H9 (cell line): ENCODE measurements around the gene TOP1. TPM values are rescaled to one million over a fixed set of nuclear protein-coding genes. Genes with fewer than 3 reads are reported as not detected.

Source experiments
- DNase-seq: peaks from one replicate; pipeline ENCODE4 v3.0.0-alpha.2; 2017
- H2AFZ ChIP-seq: one replicate; pipeline ENCODE4 v1.6.1; 2013; ENCODE audit warnings: mild to moderate bottlenecking, low read length, control low read depth, moderate library complexity
- H2AK5ac ChIP-seq: 2 replicates; pipeline ENCODE4 v1.6.1; 2013; ENCODE audit warnings: low read length, control low read depth, mixed read lengths; ENCODE audit not compliant: insufficient read length
- H2BK120ac ChIP-seq: one replicate; pipeline ENCODE4 v1.6.1; 2013; ENCODE audit warnings: low read depth, mild to moderate bottlenecking, low read length, control low read depth, inconsistent platforms; ENCODE audit not compliant: poor library complexity, severe bottlenecking
- H2BK12ac ChIP-seq: 2 replicates; pipeline ENCODE4 v1.6.1; 2013; ENCODE audit warnings: low read length, control low read depth, mixed read lengths, low read depth; ENCODE audit not compliant: insufficient read length
- H2BK15ac ChIP-seq: 2 replicates; pipeline ENCODE4 v1.6.1; 2013; ENCODE audit warnings: low read depth, low read length, control low read depth
- H2BK20ac ChIP-seq: one replicate; pipeline ENCODE4 v1.6.1; 2013; ENCODE audit warnings: low read depth, mild to moderate bottlenecking, low read length, control low read depth, inconsistent platforms; ENCODE audit not compliant: poor library complexity, severe bottlenecking
- H2BK5ac ChIP-seq: 2 replicates; pipeline ENCODE4 v1.6.1; 2013; ENCODE audit warnings: low read length, control low read depth, mixed read lengths; ENCODE audit not compliant: insufficient read length
- H3K14ac ChIP-seq: 2 replicates; pipeline ENCODE4 v1.6.1; 2013; ENCODE audit warnings: low read length, control low read depth; ENCODE audit not compliant: insufficient read depth
- H3K18ac ChIP-seq: 2 replicates; pipeline ENCODE4 v1.6.1; 2013; ENCODE audit warnings: low read depth, mild to moderate bottlenecking, mixed read lengths, low read length, control low read depth; ENCODE audit not compliant: insufficient read length
- H3K23ac ChIP-seq: 2 replicates; pipeline ENCODE4 v1.6.1; 2013; ENCODE audit warnings: low read length, control low read depth, mixed read lengths, low read depth; ENCODE audit not compliant: insufficient read length
- H3K23me2 ChIP-seq: 2 replicates; pipeline ENCODE4 v1.6.1; 2013; ENCODE audit warnings: low read depth, mild to moderate bottlenecking, mixed read lengths, low read length, control low read depth; ENCODE audit not compliant: insufficient read length, poor library complexity, severe bottlenecking
- H3K27ac ChIP-seq: 2 replicates; pipeline ENCODE4 v1.5.1; 2013; ENCODE audit warnings: low read length, control low read depth, mixed read lengths, low read depth; ENCODE audit not compliant: insufficient read length
- H3K27me3 ChIP-seq: 2 replicates; pipeline ENCODE4 v1.6.1; 2013; ENCODE audit warnings: low read length, control low read depth, inconsistent platforms; ENCODE audit not compliant: insufficient read depth
- H3K4ac ChIP-seq: 2 replicates; pipeline ENCODE4 v1.6.1; 2013; ENCODE audit warnings: low read depth, mild to moderate bottlenecking, control low read depth, inconsistent platforms, low read length, moderate library complexity
- H3K4me1 ChIP-seq: 2 replicates; pipeline ENCODE4 v1.6.1; 2013; ENCODE audit warnings: low read length, control low read depth, inconsistent platforms; ENCODE audit not compliant: insufficient read depth
- H3K4me2 ChIP-seq: 2 replicates; pipeline ENCODE4 v1.6.1; 2013; ENCODE audit warnings: low read length, control low read depth, mixed read lengths; ENCODE audit not compliant: insufficient read length, insufficient read depth
- H3K56ac ChIP-seq: 2 replicates; pipeline ENCODE4 v1.6.1; 2013; ENCODE audit warnings: low read depth, mild to moderate bottlenecking, mixed read lengths, low read length, control low read depth; ENCODE audit not compliant: insufficient read length
- H3K79me1 ChIP-seq: 2 replicates; pipeline ENCODE4 v1.6.1; 2013; ENCODE audit warnings: low read depth, mild to moderate bottlenecking, moderate library complexity, low read length, control low read depth, inconsistent platforms; ENCODE audit not compliant: insufficient read depth, poor library complexity, severe bottlenecking
- H3K79me2 ChIP-seq: 2 replicates; pipeline ENCODE4 v1.6.1; 2013; ENCODE audit warnings: low read length, control low read depth, inconsistent platforms; ENCODE audit not compliant: insufficient read depth
- H3K9ac ChIP-seq: 2 replicates; pipeline ENCODE4 v1.6.1; 2013; ENCODE audit warnings: low read length, control low read depth, mixed read lengths; ENCODE audit not compliant: insufficient read length; ENCODE audit errors: extremely low read depth
- H3K9me3 ChIP-seq: one replicate; pipeline ENCODE4 v1.6.1; 2013; ENCODE audit warnings: low read depth, low read length, inconsistent platforms; ENCODE audit not compliant: control insufficient read depth
- H3T11ph ChIP-seq: one replicate; pipeline ENCODE4 v1.6.1; 2013; ENCODE audit warnings: mild to moderate bottlenecking, low read length, control low read depth, inconsistent platforms
- H4K20me1 ChIP-seq: one replicate; pipeline ENCODE4 v1.6.1; 2013; ENCODE audit not compliant: control insufficient read depth, insufficient read length, insufficient read depth
- H4K5ac ChIP-seq: 2 replicates; pipeline ENCODE4 v1.6.1; 2013; ENCODE audit warnings: low read depth, mild to moderate bottlenecking, mixed read lengths, low read length, control low read depth; ENCODE audit not compliant: insufficient read length
- H4K8ac ChIP-seq: replicated peaks from 2 replicates; pipeline ENCODE4 v1.6.1; 2013; ENCODE audit warnings: low read length, control low read depth, mixed read lengths, low read depth; ENCODE audit not compliant: insufficient read length
- H4K91ac ChIP-seq: 2 replicates; pipeline ENCODE4 v1.6.1; 2013; ENCODE audit warnings: low read depth, mild to moderate bottlenecking, moderate library complexity, mixed read lengths, low read length, control low read depth; ENCODE audit not compliant: insufficient read length
- H3K27ac Mint-ChIP-seq, 3 experiments: 2 replicates in 2 of 3; 3 replicates in 1 of 3; pipeline ENCODE4 v1.8.0; 2020 to 2021; ENCODE audit warnings: mixed read lengths in 3 of 3, mild to moderate bottlenecking in 1 of 3, moderate library complexity in 1 of 3
- H3K27me3 Mint-ChIP-seq: 2 replicates; pipeline ENCODE4 v1.8.0; 2021; ENCODE audit warnings: low read depth, mild to moderate bottlenecking, moderate library complexity, mixed read lengths
- H3K36me3 Mint-ChIP-seq, 3 experiments: 2 replicates in 2 of 3; 3 replicates in 1 of 3; pipeline ENCODE4 v1.8.0; 2020 to 2021; ENCODE audit warnings: low read depth in 3 of 3, mixed read lengths in 3 of 3; ENCODE audit not compliant: insufficient read depth in 1 of 3
- H3K4me1 Mint-ChIP-seq, 2 experiments: 2 replicates each; pipeline ENCODE4 v1.8.0; 2020; ENCODE audit warnings: mixed read lengths in 2 of 2
- H3K4me3 Mint-ChIP-seq, 2 experiments: 2 replicates in 1 of 2; 3 replicates in 1 of 2; pipeline ENCODE4 v1.8.0; 2020 to 2021; ENCODE audit warnings: mild to moderate bottlenecking in 2 of 2, mixed read lengths in 2 of 2, moderate library complexity in 1 of 2
- H3K9me3 Mint-ChIP-seq, 2 experiments: 2 replicates in 1 of 2; 3 replicates in 1 of 2; pipeline ENCODE4 v1.8.0; 2020; ENCODE audit warnings: mild to moderate bottlenecking in 2 of 2, mixed read lengths in 2 of 2, moderate library complexity in 1 of 2
- CTCF ChIP-seq: fragments of 200-600 bp; sonication (generic); conservative IDR thresholded peaks from 3 replicates; pipeline ENCODE4 v1.8.0; 2021; ENCODE audit warnings: antibody characterized with exemption, mild to moderate bottlenecking
- WGBS: extraction: QIAGEN DNeasy Blood & Tissue Kit; methylation state at CpG from one replicate; pipeline ENCODE4 v1.1.7; 2013; ENCODE audit warnings: missing lambda C conversion rate, low lambda C conversion rate, mixed read lengths; ENCODE audit not compliant: insufficient read length; ENCODE audit errors: extremely low coverage; 5-methylcytosine and 5-hydroxymethylcytosine counted together
- total RNA-seq: library from RNA; stranded (reverse); gene quantifications from 2 replicates; pipeline ENCODE4 v1.2.1, GENCODE V29; 2021

Gene TOP1
- total RNA-seq, 1 experiment from 2014 or later: 96.4 TPM

GRCh38 chr20:41006936-41007474 lies 21.6 kb upstream of the TOP1 start:
- H3K14ac ChIP-seq: no peak overlapping the region
- Mint-ChIP-seq H3K27me3 (peaks cover 9% of the 10 kb centered on the region), H3K4me3 (no peak overlapping the region), H3K9me3 (peaks cover 6 to 8% of the 10 kb centered on the region in 2 experiments; a peak in 4 of 5 replicates), H3K36me3 (peaks cover 3 to 5% (median 3%) of the 10 kb centered on the region in 3 experiments; a peak in 5 of 7 replicates), H3K27ac (no peak overlapping the region), H3K4me1 (peaks cover 16 to 24% of the 10 kb centered on the region in 2 experiments)
- H3K23ac ChIP-seq: no peak overlapping the region
- H3T11ph ChIP-seq: no peak overlapping the region
- H2AK5ac ChIP-seq: no peak overlapping the region
- WGBS: no CpG with 5 or more reads among the region's 2 CpGs
- H3K9ac ChIP-seq: no peak overlapping the region
- no peaks in the 10 kb centered on the region for H4K20me1 ChIP-seq
- H2BK20ac ChIP-seq: no peak overlapping the region
- no peak overlapping the region for H3K18ac ChIP-seq
- no peak overlapping the region for H2BK12ac ChIP-seq
- TF ChIP-seq CTCF: no peak
- H2BK15ac ChIP-seq: no peak overlapping the region
- no peak overlapping the region for H2BK5ac ChIP-seq
- H2BK120ac ChIP-seq: no peak overlapping the region
- H3K27ac ChIP-seq: no peak overlapping the region
- H4K91ac ChIP-seq: no peak overlapping the region
- H4K5ac ChIP-seq: no peak overlapping the region
- no peak overlapping the region for H4K8ac ChIP-seq
- no peaks in the 10 kb centered on the region for H3K79me2 ChIP-seq
- H3K4me1 ChIP-seq: peaks cover 10% of the 10 kb centered on the region; the same call in 1 of the 2 replicates
- no peak overlapping the region for H3K56ac ChIP-seq
- H3K4ac ChIP-seq: no peak overlapping the region
- no peak overlapping the region for H2AFZ ChIP-seq
- no peaks in the 10 kb centered on the region for H3K23me2 ChIP-seq
- peak; percentile 39 for DNase-seq
- H3K27me3 ChIP-seq: no peaks in the 10 kb centered on the region
- no peaks in the 10 kb centered on the region for H3K79me1 ChIP-seq
- no peak overlapping the region for H3K4me2 ChIP-seq
- no peaks in the 10 kb centered on the region for H3K9me3 ChIP-seq
